HL-60/S4 (cell line): ENCODE measurements around the gene POLA2.
"Not testable (repeated sequence)": the region's sequence is repeated elsewhere in the genome, so short reads cannot be mapped to it uniquely, and the experiment has no call there.

ENCODE experiments used
- in situ Hi-C: fragments of 300-500 bp; cut with MboI; formaldehyde crosslinking; loops from 2 replicates; pipeline ENCODE4 v1.14.3; 2022; ENCODE audit warnings: low sequenced_read_pairs

The POLA2 gene

GRCh38 chr11:65241134-65241533, 20.6 kb upstream of the POLA2 start:
- in situ Hi-C loops, result no loop called here

- in situ Hi-C loops, result no loop called here
Observed at GRCh38 chr11:65241692-65242091, 20.1 kb upstream of the POLA2 start.

DNA sequence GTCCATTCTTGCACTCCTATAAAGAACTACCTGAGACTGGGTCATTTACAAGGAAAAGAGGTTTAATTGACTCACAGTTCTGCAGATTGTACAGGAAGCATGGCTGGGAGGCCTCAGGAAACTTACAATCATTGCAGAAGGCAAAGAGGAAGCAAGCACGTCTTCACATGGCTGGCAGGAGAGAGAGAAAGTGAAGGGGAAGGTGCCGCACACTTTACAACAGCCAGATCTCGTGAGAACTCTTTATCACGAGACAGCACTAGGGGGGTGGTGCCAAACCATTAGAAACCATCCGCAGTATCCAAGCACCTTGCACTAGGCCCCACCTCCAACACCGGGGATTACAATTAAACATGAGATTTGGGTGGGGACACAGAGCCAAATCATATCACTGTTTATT, 19.4 kb upstream of the POLA2 start:
- in situ Hi-C loops, result no loop called here

DNA sequence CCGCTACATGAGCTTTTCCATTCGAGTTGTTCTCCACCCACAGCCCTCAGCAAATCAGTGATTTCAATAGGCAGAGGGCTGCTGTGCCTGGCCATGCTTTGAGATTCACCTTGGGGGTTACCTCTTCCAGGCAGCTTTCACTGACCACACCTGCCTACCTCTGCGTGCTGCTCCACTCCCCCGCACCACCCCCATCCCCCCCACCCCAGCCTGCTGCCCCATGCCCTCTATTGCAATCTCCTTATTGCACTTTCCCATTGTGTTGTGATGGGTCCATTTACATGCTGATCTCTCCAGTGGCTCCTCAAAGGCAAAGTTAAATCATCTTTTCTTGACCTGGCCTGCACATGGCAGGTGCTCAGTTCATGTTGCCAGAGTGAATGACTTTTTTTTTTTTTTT, 18.0 kb upstream of the POLA2 start:
- in situ Hi-C loops, result no loop called here

DNA sequence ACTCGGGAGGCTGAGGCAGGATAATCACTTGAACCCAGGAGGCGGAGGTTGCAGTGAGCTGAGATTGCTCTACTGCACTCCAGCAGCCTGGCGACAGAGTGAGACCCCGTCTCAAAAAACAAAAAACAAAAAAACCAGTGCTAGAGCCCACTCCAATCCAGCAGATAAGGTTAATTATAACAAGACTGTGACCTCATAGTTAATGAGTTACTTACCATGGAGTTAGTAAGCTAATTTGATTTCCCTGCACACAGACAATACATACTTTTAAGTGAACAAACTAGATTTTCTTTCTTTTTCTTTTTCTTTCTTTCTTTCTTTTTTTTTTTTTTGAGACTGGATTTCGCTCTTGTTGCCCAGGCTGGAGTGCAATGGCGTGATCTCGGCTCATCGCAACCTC, 16.7 kb upstream of the POLA2 start:
- in situ Hi-C loops, result not testable (repeated sequence)

- in situ Hi-C loops, result no loop called here
Observed at GRCh38 chr11:65246506-65246905, 15.3 kb upstream of the POLA2 start.

DNA sequence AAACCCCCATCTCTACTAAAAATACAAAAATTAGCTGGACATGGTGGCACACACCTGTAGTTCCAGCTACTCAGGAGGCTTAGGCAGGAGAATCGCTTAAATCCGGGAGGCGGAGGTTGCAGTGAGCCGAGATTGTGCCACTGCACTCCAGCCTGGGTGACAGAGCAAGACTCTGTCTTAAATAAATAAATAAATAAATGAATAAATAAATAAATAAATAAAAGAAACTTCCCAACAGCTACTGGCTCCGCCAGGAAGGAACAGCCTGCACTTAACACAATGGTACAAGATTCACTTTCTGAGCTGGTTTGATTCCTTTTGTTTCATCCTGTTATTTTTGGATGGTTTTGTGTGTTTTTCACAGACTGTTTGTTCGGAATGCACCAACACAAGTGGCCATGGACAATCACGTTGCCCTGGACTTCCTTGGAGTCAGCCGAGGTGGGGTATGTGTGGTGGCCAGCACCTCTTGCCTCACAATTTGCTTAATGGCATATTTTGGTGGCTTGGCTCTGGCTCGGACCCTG, 13.5 kb upstream of the POLA2 start:
- in situ Hi-C loops, result not testable (repeated sequence)

DNA sequence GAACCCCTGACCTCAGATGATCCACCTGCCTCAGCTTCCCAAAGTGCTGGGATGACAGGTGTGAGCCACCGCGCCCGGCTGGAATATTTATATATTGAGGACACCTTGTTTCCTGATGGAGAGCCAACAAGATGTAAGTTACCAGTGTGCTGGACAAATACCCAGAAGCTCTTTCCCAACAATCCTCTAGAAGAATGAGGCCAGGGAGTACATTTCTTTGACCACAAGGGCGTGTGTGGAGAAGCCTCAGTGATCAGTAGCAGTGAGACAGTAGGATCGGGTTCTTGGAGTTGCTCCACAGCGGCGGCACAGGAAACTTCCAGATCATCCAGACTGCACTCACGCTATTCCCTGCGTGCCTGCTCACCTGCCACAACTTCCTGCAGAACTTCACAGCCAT, 10.3 kb upstream of the POLA2 start:
- in situ Hi-C loops, result no loop called here

DNA sequence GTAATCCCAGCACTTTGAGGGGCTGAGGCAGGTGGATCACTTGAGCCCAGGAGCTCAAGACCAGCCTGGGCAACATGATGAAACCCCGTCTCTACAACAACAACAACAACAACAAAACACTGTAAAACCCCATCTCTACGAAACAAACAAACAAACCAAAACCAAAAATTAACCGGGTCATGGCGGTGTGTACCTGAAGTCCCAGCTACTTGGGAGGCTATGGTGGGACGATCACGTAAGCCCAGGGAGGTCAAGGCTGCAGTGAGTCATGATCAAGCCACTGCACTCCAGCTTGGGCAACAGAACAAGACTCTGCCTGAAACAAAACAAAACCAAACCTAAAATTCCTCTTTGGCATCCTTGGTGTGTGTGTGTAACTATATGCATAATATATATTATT, 7.0 kb upstream of the POLA2 start:
- in situ Hi-C loops, result no loop called here

DNA sequence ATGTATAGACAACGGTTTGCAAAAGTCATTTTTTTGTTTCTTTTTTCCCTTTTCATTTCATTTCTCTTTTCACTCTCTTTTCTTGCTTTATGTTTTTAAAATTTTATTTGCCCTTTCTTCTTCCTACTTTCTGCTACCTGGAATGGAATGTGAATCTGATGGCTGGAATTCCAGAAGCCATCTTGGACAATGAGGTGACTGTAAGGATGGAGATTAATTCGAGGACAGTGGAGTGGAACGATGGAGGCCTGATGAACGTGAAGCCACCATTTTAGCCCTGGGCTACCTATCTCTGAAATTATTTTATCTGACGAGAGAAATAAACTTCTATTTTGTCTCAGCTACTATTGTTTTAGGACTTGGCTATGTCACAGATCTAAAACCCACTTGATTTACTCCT, 2.8 kb upstream of the POLA2 start:
- in situ Hi-C loops, result no loop called here

- in situ Hi-C loops, result no loop called here
Observed at GRCh38 chr11:65260302-65260701, 1.5 kb upstream of the POLA2 start.

DNA sequence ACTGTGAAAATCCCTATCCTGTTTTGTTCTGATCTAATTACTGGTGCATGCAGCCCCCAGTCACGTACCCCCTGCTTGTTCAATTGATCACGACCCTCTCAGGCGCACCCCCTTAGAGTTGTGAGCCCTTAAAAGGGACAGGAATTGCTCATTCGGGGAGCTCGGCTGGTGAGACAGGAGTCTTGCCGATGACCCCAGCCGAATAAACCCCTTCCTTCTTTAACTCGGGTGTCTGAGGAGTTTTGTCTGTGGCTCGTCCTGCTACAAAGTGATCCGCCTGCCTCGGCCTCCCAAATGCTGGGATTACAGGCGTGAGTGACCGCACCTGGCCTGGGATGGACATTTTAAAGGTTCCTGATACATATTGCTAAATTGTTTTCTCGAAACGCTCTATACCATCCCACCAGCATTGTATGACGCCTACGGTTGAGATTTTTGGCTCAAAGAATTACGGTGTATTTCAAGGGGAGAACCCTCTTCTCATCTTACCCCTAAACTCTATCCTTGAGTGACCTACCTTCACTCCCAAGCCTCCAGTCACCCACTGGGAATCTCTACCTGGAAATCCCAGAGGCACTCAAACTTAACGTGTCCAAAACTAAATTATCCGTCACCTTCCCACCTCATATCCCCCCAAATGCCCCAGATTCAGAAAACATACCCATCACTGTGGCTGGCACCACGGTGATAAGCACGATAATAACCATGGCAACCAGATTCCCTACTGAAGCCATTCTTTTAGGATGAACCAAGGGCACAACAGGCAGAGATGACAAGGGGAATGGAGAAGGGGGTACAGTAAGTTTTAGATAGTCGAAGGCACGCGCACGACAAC, 789 bp upstream of the POLA2 start:
- in situ Hi-C loops, result no loop called here

DNA sequence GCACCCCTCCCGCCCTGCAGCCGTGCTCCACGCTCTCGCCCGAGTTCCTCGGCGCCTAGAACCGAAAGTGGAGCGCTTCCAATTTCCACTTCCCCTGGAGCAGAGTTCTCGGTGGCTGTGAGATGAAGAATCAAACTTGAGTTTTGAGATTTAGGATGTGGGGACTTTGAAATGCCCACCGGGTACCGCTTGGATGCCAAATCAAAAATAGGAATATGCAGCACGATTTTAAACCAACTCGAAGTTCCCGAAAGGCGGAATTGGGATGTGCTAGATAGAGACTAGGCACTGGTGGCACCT, 569 bp downstream of the POLA2 start:
- in situ Hi-C loops, result no loop called here

- in situ Hi-C loops, result no loop called here
Observed at GRCh38 chr11:65262776-65263175, 1.0 kb downstream of the POLA2 start.

GRCh38 chr11:65264747-65265146, 3.0 kb downstream of the POLA2 start:
- in situ Hi-C loops, result not testable (repeated sequence)

DNA sequence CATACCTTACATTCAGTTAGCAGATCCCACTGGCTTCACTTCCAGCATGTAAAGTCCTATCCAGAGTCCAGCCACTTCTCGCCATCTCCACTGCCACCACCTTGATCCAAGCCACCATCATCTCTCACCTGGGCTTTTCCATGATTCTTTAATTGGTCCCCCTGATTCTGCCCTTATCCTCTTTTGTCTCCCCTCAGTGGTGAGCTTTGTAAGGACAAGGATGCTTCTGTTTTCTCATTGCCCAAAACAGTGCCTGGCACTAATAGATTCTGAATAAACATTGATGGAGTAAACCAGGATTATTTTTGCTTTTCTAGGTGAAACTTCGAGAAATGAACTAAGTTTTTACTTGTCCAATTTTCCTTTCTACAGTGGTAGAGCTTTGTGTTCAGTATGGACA, 4.4 kb downstream of the POLA2 start:
- in situ Hi-C loops, result no loop called here

DNA sequence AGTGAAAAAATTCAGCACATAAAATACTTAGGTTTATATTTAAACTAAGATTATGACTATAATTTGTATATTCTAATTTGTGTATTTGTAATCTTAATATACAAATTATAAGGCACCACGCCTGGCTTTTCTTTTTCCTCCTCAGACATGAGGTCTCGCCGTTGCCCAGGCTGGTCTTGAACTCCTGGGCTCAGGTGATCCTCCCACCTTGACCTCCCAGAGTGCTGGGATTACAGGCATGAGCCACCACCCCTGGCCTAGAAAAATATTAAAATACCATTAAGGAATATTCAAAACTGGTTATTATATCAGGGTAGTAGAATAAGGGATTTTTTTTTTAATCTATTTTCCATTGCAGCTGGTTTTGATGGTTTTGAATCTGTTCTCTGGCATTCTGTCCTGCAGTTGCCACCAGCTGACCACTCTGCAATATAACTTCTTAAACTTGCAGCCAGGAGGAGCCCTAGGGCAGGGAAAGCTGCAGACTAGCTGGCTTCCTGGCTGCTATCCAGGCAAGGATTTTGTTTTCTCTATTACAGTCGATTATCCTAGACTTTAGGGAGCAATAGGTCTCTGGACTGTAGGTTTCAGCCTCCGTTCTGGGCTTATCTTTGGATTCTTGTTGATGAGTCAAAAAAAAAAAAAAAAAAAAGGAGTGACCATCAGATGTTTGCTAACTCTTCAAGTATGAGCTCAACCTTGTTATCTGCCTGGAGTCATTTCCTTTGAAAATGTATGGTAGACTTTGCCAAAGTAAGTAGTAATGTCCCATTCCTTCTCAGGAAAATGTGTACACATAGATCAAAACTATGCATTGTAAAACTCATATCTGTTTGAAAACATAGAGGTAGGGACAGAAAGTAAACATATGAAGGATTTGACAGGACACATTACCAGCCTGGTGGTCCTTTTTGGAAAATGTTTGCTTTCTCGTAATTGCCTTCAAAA, 13.2 kb downstream of the POLA2 start:
- in situ Hi-C loops, result no loop called here

- in situ Hi-C loops, result no loop called here
Observed at GRCh38 chr11:65275906-65276305, 14.1 kb downstream of the POLA2 start.

DNA sequence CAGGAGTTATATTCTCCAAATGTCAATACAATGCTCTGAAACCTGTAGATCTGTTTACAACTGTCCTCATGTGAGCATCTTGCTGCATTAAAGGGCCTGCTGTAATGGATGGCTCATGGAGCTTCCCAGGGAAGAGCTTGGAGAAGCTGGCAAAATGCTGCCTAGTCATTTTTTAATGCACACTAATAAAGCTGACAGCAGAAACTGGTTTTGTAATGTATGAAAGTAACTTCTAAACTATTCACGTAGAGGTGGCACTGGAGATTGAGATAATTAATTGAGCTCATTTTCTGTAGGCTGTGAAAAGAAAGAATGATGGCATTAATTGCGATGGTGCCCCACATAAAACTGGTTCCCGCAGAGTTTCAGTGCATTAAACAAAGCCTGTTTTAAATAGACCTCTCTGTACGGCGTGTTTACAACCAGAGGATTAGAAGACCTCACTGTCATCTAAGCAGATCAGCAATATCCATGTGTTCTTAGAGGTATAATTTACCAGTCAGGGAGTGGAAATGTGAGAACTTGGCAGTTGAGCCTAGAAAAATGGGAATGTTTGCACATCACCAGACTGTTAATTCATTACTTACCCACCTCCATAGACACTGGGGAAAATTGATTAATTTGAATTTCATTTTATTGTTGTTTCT, 16.0 kb downstream of the POLA2 start:
- in situ Hi-C loops, result no loop called here

- in situ Hi-C loops, result no loop called here
Observed at GRCh38 chr11:65278356-65278755, 16.6 kb downstream of the POLA2 start.

- in situ Hi-C loops, result no loop called here
Observed at GRCh38 chr11:65279279-65279678, 17.5 kb downstream of the POLA2 start.
